ENCODE measurements around the gene NUDT4.

GRCh38 chr12:93434256-93434865 is 56.6 kb downstream of the NUDT4 start:
- no peak for TF ChIP-seq CTCF (IDR thresholded peaks at IDR 0.05)
- no peak for TF ChIP-seq POLR2A (IDR thresholded peaks at IDR 0.05)

All from vagina (tissue), 2 donors.